Suppressor macrophage treated with lipopolysaccharide for 4 hours (primary cell): ENCODE results near the gene AK4.
"Not testable (repeated sequence)": the region's sequence is repeated elsewhere in the genome, so short reads cannot be mapped to it uniquely, and the experiment has no call there.

Experiments used
- DNase-seq: peaks from one replicate; pipeline ENCODE4 v3.0.0-alpha.2; 2020

AK4 gene

DNA sequence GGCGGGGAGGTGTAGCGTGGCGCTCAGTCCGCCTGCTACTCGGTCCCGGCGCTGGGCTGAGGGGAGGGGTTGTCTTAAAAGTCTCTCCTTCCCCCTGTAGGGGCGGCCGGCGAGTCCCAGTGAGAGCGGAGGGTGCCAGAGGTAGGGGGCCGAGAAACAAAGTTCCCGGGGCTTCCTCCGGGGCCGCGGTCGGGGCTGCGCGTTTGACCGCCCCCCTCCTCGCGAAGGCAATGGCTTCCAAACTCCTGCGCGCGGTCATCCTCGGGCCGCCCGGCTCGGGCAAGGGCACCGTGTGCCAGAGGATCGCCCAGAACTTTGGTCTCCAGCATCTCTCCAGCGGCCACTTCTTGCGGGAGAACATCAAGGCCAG is at the start of gene AK4:
TSS of gene AK4 (plus strand) at position 26 of the 370 bp plus-strand sequence. CDS start at position 231, 205 bp downstream.
- DNase-seq = not testable (repeated sequence)

GRCh38 chr1:65103807-65104206 is 44.2 kb upstream of the AK4 start:
- DNase-seq = no peak

DNA sequence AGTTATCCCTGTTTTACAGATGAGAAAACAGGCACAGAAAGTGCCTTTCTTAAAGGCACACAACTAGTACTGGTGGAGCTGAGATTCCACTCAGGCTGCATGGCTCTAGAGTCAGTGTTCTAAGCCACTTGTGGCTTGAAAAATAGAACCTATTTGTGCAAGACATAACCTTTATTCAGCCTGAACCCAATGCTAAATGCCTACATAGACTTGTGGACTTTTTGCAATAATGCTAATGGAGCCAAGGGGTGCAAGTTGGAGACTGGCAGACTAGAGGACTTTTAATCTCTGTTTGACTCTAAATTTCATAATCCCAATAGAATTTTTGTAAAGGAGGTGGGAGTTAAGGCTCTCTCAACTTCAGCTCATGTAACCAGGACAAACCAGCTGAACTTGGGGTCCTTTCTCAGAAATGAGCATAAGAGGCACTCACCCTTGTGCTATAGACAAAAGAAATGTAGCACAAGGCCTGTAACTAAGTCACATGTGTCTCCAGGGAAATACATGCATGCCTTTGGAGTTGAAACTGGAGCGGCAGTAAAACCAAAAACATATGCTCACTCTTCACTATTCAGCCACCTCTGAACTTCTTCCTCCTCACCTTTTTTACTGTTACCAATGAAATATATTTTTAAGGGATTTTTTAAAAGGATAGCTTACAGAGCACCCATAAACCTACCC is 43.0 kb upstream of the AK4 start:
- DNase-seq = no peak

- DNase-seq = no peak
Measured at GRCh38 chr1:65105596-65105995, 42.4 kb upstream of the AK4 start.

DNA sequence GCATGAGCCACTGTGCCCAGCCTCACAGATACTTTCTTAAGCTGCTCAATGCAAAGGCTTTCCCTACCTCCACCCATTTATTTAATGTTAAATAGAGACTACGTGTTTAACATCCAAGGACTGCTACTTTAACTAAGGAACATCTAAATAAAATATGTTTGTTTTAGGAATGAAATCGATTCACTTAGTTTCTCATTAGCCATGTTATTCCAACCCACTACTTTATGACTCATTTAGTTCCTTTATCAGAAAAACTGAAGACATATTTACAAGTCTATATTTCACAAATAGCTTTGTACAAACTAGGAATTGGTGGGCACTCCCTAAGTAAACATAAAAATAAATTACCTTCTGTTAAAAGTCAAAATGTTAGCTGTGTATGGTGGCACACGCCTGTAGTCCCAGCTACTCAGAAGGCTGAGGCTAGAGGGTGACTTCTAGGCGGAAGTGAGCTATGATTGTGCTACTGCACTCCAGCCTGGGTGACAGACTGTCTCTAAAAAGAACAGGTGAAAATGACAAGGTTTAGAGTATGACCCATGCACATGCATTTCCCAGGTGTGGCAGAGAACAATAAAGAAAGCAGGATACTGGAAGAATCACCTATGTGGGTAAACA is 39.9 kb upstream of the AK4 start:
- DNase-seq = no peak

DNA sequence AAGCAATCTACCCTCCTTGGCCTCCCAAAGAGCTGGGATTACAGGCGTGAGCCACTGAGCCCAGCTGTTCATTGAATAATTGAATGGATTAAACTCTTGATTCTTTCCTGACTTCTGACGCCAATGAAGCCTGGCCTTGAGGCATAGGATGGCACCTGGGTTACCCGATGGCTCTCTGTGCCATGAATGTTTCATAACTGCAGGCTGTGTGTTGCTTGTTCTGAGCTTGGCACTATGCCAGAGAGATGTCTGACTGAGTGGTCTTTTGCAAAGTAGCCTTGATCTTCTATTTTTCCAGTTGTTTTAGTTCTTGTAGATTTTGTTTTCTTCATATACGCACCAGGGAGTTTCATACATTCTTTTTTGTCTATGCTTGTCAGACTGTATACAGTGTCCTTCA is 38.5 kb upstream of the AK4 start:
- no peak for DNase-seq

- DNase-seq = no peak
Measured at GRCh38 chr1:65112811-65113210, 35.2 kb upstream of the AK4 start.

DNA sequence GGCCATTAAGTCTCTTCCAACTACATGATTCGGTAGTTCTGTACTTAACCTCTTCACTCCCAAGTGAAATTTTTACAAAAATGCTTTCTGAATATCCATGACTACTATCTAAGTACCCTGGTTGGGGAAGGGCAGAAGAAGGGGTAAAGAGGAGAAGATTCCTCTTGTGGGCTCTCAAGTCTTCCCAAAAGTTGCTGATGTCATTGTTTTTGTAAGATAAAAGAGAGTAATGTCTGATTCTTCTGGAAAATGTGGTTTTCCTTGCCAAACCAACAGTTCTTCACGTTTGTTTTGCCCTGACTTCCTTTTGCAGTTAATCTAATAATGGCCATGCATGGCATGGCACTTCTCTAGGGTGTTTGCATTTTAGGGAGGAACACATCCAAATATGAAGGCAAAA is 34.7 kb upstream of the AK4 start:
- no peak for DNase-seq

DNA sequence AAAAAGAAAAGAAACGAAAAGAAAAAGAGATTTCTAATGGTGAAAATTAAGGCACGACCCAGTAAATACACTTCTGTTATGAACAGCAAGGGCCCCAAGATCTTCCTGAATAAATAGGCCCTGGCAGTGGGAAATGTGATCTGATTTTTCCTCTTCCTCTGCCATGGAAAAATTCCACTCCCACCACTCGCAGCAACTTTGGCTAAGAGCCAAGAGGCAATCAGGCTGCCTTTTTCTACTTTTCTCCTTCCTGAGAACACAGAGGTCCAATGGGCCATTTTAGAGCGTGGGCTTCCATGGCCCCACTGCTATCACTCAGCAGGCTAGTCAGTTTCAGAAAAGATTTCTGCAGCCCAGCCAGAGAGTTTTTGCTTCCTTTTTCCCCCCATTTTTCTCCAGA is 33.7 kb upstream of the AK4 start:
- no peak for DNase-seq

DNA sequence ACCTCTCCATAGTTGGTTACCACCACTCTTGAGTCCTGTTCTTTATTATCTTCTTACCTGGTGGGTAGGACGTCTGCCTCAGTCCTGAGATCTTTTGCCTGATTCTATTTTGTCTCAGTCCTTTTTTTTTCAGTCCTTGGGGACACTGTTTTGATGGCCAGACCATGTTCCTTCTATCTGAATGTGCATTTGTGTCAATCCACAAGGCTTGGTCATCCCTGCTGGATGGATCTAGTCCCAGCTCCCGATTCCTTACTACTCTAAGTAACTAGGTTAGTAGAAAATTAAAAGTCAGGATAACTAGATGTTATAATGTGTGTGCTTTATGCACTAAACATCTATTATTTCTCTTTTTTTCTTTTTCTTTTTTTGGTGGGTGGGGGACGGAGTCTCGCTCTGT is 28.1 kb upstream of the AK4 start:
- DNase-seq = no peak

- not testable (repeated sequence) for DNase-seq
Measured at GRCh38 chr1:65129104-65129503, 18.9 kb upstream of the AK4 start.

DNA sequence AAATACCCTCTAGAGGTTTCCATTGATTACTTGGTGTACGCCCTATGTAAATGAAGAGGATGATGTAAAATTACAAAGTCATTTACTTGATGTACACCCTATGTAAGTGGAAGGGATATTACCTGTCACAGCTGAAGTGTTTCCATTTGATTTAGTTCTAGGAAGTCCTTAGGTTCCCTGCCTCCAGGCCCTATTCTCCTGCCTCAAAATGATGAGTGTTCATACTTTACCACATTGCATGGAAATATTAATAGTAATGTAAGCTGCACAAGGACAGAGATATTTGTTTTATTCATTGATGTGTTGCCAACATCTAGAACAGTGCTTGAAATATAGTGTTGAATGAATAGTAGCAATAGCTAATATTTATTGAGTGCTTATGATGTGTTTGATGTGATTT is 9.5 kb upstream of the AK4 start:
- no peak for DNase-seq

GRCh38 chr1:65139793-65140192 is 8.2 kb upstream of the AK4 start:
- not testable (repeated sequence) for DNase-seq

- no peak for DNase-seq
Measured at GRCh38 chr1:65141394-65141793, 6.6 kb upstream of the AK4 start.

DNA sequence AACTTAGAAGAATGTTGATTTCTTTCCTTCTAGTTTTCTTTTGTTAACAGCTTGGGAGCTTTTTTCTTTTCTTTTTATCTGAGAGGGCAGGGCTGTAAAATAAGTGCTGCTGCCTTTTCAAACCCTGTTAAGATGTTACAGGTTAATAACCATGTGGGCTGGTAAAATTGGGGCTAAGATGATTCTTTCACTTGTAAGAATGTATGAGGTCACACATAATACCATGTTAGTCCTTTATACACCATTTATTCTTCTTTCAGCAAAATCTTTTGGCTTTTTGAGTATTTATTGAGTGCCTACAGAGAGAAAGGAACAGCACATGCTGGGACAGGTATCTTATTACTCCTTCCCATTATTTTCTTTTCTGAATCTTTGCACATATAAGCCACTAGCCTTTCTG is 6.1 kb upstream of the AK4 start:
- no peak for DNase-seq

DNA sequence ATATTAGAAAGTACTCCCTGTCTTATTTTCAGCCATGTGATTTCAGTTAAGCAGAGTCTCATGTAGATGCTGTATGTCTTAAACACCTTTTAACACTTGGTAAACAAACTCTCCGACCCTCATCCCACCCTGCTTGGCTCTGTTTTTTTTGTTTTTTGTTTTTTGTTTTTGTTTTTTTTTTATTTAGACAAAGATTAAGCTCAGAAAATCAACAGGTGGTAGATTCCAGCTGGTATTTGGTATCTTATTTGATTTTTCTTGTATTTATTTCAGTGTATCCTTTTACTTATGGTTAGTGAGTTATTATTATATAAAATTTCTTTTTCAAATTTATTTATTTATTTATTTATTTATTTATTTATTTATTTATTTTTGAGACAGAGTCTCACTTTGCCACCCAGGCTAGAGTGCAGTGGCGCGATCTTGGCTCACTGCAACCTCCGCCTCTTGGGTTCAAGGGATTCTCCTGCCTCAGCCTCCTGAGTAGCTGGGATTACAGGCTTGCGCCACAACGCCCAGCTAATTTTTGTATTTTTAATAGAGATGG is 4.8 kb upstream of the AK4 start:
- not testable (repeated sequence) for DNase-seq

DNA sequence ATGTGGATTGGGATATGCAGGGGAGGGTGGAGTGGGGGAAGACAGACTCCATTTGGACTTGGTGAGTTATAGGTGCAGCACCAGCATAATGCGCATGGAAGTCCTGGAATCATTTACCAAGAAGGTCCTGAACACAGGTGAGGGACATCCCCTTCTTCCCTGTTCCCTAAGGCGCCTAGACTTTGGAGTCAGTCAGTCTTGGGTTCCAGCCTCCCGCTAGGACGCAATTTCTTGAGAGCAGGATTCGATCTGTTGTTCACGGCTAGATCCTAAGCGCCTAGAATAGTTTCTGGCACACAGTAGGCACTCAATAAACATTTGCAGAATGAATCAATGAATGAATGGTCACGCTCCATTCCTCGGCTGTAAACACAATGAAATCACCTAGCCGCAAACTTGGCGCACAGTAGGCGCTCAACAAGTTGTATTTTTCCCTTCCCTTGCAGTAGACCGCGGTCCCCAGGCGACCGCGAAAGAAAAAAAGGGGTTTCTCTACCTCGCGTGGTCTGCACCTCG is 1.0 kb upstream of the AK4 start:
- DNase-seq = no peak

DNA sequence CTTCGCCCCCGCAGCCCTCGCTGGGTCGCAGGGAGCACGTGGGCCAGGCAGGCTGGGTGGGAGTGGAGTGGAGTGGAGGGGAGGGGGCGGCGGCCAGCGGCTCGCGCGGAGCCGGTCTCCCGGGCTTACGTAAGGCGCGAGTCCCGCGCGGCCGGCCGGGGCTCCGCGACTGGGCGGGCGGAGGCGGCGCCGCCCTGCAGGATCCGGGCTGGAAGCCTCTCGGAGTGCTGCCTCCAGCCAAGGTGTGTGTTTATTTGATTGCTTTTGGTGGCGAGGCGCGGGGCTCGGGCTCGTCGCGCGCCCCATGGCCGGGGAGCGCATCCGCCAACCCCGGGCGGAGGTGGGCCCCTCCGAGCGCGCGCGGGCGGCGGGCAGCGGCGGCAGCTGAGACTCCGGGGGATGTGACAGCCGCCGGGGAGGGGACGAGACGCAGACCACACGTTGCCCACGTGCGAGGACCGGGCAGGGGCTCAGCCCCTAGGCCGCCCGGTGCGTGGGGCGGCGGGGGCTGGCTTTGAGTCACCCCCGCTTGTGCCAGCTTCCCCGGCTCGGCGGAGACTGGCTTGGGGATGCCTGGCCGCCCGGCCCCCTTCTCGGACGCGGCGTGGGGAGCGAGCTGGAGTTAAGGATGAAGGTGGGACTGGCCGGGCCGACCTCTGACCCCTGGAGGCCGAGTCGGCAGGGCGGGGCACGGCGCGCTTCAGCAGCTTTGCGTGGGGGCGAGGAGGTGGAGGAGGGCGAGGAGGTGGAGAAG is 402 bp upstream of the AK4 start:
- peak; percentile 52 for DNase-seq

DNA sequence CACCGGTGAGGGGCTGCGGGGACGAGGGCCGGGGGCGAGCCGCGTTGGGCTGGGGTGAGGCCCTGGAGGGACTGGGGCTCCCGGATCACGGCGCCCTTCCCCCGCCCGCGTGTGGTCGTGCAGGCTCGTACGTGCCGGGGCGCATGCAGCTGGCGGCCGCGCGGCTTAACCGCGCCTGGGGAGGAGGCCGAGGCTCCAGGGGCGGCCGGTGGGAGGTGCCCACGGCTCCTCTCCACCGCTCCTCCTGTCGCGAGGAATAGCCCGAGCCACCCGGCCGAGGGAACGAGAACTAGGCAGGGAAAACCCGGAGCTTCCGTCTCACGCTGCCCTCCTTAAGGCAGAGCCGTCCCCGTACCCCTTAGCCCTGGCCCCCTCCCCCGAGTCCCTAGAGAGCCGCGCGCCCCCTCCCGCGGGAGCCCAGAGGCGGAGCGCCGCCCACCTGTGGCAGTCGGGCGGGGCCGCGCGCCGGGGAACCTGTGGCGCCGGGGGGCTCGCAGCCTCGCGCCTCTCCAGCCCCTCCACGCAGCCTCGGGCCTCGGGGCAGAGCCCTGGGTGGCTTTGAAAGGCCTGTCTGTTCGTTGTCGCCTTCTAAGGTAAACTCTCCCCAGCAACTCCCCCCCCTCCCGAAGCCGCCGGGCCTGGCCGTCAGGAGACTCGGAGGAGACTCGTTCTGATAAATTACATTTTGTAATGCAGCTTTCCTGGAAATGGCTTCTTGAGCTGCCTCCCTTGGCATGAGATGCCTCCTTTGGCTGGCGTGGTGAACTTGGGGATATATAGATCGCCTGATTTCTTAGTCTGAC is 746 bp downstream of the AK4 start:
- DNase-seq = peak; percentile 83

DNA sequence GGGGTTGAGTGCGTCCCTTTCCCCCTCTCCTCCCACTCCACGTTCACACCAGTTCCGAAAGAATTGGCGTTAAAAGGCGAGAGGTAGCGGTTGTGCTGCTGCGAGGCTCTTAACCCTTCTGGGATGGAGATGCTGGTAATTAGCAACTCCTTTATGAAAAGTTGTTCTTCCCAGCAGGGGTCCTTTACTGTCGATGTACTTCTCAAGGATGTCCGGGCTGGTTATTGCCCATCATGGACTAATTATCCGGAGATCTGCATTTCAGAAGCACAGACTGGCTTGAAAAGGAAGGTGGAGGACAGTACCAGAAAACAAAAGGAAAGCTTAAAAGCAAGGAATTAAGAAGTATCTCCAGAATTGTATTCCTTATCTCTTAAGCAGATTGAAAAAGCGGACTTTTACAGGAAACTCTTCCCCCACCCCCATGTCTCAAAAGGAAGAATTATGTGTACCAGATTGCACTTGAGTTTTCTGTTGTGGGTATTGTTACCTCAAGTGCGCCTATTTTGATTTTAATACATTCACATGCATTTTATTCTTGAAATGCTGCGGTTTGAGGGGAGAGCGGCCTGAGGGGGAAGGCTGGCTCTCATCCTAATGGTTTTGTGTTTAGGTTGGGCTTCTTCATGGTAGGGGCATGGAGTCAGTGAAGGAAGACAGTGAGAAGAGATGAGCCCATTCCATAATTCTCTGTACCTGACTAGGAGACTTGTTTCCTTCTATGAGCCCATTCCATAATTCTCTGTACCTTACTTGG is 1.5 kb downstream of the AK4 start:
- no peak for DNase-seq

DNA sequence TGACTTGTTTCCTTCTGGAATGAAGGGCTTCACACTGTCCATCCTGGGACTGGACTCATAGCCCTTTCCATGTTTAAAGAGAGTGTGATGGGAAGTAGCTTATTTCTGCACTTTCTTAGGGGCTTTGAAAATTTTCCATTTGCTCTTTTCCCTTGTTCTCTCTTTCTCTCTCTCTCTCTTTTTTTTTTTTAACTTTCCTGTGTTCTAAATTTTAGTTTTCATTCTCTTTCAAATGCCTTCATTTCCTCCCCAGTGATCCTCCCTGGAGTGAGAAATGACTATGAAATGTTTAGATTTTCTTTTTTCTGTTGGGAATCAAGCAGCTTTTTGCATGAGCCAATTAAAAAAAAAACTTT is 2.1 kb downstream of the AK4 start:
- DNase-seq = no peak

DNA sequence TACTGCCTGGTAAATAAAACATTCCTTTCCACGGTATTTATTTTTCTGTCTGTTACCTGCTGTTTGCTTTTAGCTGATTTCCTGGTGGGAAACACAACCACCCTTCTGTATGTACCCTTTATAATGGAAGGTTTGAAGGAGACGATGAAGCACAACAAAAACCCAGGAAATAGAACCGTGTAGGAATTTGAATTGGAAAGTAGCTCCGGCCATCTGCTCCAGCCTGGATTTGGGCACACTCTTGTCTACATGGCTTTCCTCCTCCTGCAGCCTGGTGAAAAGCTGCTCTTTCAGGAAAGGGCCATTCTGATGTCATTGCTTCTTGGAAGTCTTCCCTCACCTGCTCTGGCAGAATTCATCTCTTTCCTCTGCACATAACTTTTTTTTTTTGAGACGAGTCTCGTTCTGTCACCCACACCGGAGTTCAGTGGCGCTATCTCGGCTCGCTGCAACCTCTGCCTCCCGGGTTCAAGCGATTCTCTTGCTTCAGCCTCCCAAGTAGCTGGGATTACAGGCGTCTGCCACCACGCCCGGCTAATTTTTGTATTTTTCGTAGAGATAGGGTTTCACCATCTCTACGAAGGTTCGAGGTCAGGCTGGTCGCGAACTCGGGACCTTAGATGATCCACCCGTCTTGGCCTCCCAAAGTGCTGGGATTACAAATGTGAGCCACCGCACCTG is 2.7 kb downstream of the AK4 start:
- DNase-seq = no peak
